ENCODE results near the gene KCP. TPM values are rescaled to one million over a fixed set of nuclear protein-coding genes. Genes with fewer than 3 reads are reported as not detected.
A peak's percentile ranks its signal among the peaks of the same experiment; 100 is the strongest.

KCP gene
- total RNA-seq, 1 experiment from 2014 or later, result 2.7 TPM

DNA sequence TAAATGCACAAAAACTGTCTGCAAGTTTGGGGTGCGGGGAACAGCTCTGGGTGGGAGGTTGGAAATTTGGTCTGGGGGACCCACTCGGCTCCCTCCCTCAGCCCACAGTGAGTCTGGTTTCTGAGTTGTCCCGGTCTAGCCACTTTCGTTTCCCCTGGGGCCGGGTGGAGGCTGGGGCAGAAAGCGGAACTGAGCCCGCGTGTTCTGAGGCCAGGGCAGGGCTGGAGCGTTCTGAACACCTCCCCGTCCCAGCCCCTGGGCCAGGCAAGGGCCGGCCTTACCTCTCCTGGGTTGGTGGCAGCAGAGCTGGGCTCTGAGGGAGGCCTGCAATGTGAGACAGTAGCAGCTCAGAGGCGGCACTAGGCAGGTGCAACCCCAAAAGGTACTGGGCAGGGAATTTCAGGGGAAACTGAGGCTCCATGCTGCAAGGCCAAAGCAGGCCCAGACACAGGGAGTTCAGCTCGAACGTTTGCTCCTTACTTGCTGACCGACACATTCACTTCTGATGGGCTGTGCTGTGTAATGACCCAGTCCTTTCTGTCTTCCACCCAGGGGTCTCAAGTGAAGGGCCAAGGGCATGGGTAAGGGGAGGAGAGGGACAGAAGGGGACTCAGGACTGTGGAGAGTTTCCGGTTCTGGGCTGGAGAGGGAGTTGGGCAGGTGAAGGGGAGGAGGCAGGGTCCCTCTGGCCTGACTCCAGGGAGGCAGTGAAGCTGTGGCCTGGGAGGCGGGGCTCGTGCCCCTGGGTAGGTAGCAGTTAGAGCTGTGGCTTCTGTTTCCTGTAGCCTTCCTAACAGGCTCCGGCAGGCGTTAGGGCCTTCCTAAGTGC lies 30.2 kb upstream of the KCP start:
- Mint-ChIP-seq H3K27me3 (ENCODE audit: low read depth) (peaks cover 52% of the 10 kb centered on the region), H3K4me1 (peaks cover 11% of the 10 kb centered on the region), H3K27ac (no peak overlapping the region), H3K4me3 (no peak overlapping the region), H3K9me3 (no peaks in the 10 kb centered on the region), H3K36me3 (no peaks in the 10 kb centered on the region)
- POLR2A ChIA-PET, result interaction anchor here (0.6 kb wide), 1 partner anchor 51 kb away, joined by 3 read pairs; no protein-coding TSS in a partner anchor
- DNase-seq (ENCODE audit: low spot score), result peak; percentile 42
- ATAC-seq, result peak; percentile 12
- TF ChIP-seq, protein P1, sequence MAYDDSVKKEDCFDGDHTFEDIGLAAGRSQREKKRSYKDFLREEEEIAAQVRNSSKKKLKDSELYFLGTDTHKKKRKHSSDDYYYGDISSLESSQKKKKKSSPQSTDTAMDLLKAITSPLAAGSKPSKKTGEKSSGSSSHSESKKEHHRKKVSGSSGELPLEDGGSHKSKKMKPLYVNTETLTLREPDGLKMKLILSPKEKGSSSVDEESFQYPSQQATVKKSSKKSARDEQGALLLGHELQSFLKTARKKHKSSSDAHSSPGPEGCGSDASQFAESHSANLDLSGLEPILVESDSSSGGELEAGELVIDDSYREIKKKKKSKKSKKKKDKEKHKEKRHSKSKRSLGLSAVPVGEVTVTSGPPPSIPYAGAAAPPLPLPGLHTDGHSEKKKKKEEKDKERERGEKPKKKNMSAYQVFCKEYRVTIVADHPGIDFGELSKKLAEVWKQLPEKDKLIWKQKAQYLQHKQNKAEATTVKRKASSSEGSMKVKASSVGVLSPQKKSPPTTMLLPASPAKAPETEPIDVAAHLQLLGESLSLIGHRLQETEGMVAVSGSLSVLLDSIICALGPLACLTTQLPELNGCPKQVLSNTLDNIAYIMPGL (CRISPR knock-in tag; IDR thresholded peaks at IDR 0.05), result no peak
- no peak for TF ChIP-seq GRHL2 (CRISPR knock-in tag; IDR thresholded peaks at IDR 0.05; ENCODE audit: insufficient replicate concordance, severe bottlenecking)
- TF ChIP-seq EMX1 (CRISPR knock-in tag; IDR thresholded peaks at IDR 0.05), result no peak
- TF ChIP-seq, protein P2, sequence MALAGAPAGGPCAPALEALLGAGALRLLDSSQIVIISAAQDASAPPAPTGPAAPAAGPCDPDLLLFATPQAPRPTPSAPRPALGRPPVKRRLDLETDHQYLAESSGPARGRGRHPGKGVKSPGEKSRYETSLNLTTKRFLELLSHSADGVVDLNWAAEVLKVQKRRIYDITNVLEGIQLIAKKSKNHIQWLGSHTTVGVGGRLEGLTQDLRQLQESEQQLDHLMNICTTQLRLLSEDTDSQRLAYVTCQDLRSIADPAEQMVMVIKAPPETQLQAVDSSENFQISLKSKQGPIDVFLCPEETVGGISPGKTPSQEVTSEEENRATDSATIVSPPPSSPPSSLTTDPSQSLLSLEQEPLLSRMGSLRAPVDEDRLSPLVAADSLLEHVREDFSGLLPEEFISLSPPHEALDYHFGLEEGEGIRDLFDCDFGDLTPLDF (CRISPR knock-in tag; IDR thresholded peaks at IDR 0.05), result no peak
- TF ChIP-seq FOXK1 (CRISPR knock-in tag; IDR thresholded peaks at IDR 0.05), result no peak
- TF ChIP-seq, protein P3, sequence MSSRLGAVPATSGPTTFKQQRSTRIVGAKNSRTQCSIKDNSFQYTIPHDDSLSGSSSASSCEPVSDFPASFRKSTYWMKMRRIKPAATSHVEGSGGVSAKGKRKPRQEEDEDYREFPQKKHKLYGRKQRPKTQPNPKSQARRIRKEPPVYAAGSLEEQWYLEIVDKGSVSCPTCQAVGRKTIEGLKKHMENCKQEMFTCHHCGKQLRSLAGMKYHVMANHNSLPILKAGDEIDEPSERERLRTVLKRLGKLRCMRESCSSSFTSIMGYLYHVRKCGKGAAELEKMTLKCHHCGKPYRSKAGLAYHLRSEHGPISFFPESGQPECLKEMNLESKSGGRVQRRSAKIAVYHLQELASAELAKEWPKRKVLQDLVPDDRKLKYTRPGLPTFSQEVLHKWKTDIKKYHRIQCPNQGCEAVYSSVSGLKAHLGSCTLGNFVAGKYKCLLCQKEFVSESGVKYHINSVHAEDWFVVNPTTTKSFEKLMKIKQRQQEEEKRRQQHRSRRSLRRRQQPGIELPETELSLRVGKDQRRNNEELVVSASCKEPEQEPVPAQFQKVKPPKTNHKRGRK (CRISPR knock-in tag; IDR thresholded peaks at IDR 0.05; ENCODE audit: borderline replicate concordance), result no peak
- TF ChIP-seq RELA (CRISPR knock-in tag; IDR thresholded peaks at IDR 0.05; ENCODE audit: borderline replicate concordance), result no peak
- TF ChIP-seq, protein P4, sequence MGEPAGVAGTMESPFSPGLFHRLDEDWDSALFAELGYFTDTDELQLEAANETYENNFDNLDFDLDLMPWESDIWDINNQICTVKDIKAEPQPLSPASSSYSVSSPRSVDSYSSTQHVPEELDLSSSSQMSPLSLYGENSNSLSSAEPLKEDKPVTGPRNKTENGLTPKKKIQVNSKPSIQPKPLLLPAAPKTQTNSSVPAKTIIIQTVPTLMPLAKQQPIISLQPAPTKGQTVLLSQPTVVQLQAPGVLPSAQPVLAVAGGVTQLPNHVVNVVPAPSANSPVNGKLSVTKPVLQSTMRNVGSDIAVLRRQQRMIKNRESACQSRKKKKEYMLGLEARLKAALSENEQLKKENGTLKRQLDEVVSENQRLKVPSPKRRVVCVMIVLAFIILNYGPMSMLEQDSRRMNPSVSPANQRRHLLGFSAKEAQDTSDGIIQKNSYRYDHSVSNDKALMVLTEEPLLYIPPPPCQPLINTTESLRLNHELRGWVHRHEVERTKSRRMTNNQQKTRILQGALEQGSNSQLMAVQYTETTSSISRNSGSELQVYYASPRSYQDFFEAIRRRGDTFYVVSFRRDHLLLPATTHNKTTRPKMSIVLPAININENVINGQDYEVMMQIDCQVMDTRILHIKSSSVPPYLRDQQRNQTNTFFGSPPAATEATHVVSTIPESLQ (CRISPR knock-in tag; IDR thresholded peaks at IDR 0.05), result no peak
- no peak for TF ChIP-seq ELF4 (CRISPR knock-in tag; IDR thresholded peaks at IDR 0.05; ENCODE audit: low read depth)
- no peak for TF ChIP-seq FOXP1 (CRISPR knock-in tag; IDR thresholded peaks at IDR 0.05; ENCODE audit: borderline replicate concordance)
- TF ChIP-seq, protein P5, sequence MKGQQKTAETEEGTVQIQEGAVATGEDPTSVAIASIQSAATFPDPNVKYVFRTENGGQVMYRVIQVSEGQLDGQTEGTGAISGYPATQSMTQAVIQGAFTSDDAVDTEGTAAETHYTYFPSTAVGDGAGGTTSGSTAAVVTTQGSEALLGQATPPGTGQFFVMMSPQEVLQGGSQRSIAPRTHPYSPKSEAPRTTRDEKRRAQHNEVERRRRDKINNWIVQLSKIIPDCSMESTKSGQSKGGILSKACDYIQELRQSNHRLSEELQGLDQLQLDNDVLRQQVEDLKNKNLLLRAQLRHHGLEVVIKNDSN (CRISPR knock-in tag; IDR thresholded peaks at IDR 0.05), result no peak
- TF ChIP-seq, protein P6, sequence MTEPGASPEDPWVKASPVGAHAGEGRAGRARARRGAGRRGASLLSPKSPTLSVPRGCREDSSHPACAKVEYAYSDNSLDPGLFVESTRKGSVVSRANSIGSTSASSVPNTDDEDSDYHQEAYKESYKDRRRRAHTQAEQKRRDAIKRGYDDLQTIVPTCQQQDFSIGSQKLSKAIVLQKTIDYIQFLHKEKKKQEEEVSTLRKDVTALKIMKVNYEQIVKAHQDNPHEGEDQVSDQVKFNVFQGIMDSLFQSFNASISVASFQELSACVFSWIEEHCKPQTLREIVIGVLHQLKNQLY (CRISPR knock-in tag; IDR thresholded peaks at IDR 0.05), result no peak
- TF ChIP-seq, protein P7, sequence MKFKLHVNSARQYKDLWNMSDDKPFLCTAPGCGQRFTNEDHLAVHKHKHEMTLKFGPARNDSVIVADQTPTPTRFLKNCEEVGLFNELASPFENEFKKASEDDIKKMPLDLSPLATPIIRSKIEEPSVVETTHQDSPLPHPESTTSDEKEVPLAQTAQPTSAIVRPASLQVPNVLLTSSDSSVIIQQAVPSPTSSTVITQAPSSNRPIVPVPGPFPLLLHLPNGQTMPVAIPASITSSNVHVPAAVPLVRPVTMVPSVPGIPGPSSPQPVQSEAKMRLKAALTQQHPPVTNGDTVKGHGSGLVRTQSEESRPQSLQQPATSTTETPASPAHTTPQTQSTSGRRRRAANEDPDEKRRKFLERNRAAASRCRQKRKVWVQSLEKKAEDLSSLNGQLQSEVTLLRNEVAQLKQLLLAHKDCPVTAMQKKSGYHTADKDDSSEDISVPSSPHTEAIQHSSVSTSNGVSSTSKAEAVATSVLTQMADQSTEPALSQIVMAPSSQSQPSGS (CRISPR knock-in tag; IDR thresholded peaks at IDR 0.05; ENCODE audit: borderline replicate concordance, low read depth), result no peak
- no peak for TF ChIP-seq TEAD1 (CRISPR knock-in tag; IDR thresholded peaks at IDR 0.05)
- TF ChIP-seq ESRRA (CRISPR knock-in tag; IDR thresholded peaks at IDR 0.05; ENCODE audit: borderline replicate concordance), result no peak
- CTCF ChIA-PET, result interaction anchor here (1.1 to 2.3 kb wide), 7 partner anchors 7 to 151 kb away, joined by 3 to 15 read pairs (median 7); partner anchors contain the start of gene KCP
